GM23338 (cell line): ENCODE data around the gene TMEM14A. TPM values are rescaled to one million over a fixed set of nuclear protein-coding genes. Genes with fewer than 3 reads are reported as not detected.

Experiments
- ATAC-seq: fragments of 200-7000 bp; cut with Tn5 transposase; 3 replicates; pipeline ENCODE4 v1.9.1; 2020
- DNase-seq: peaks from one replicate; pipeline ENCODE4 v3.0.0-alpha.2; 2015; ENCODE audit warnings: low spot score
- H2AFZ ChIP-seq: fragments of 200-600 bp; sonication (generic); 2 replicates; pipeline ENCODE4 v1.8.0; 2016; ENCODE audit warnings: antibody characterized with exemption, mild to moderate bottlenecking, moderate library complexity
- H3F3A ChIP-seq: fragments of 200-600 bp; sonication (generic); replicated peaks from 2 replicates; pipeline ENCODE4 v1.8.0; 2017; ENCODE audit warnings: antibody characterized with exemption, mixed run types, low read depth
- H3K27ac ChIP-seq: fragments of 200-600 bp; sonication (generic); 2 replicates; pipeline ENCODE4 v1.6.1; 2016; ENCODE audit warnings: low read depth
- H3K27me3 ChIP-seq: fragments of 200-600 bp; sonication (generic); 2 replicates; pipeline ENCODE4 v1.8.0; 2016; ENCODE audit warnings: mild to moderate bottlenecking, mixed run types, moderate library complexity; ENCODE audit not compliant: insufficient read depth
- H3K36me3 ChIP-seq: fragments of 200-600 bp; sonication (generic); 2 replicates; pipeline ENCODE4 v1.8.0; 2016; ENCODE audit warnings: mild to moderate bottlenecking; ENCODE audit not compliant: insufficient read depth
- H3K4me1 ChIP-seq: fragments of 200-600 bp; sonication (generic); 2 replicates; pipeline ENCODE4 v1.8.0; 2016; ENCODE audit warnings: mild to moderate bottlenecking, moderate library complexity; ENCODE audit not compliant: insufficient read depth
- H3K4me2 ChIP-seq: fragments of 200-600 bp; sonication (generic); 2 replicates; pipeline ENCODE4 v1.7.1; 2017; ENCODE audit warnings: mixed run types
- H3K4me3 ChIP-seq: fragments of 200-600 bp; sonication (generic); 2 replicates; pipeline ENCODE4 v1.6.1; 2016; ENCODE audit warnings: mixed run types
- H3K79me2 ChIP-seq: fragments of 200-600 bp; sonication (generic); replicated peaks from 2 replicates; pipeline ENCODE4 v1.8.0; 2017; ENCODE audit warnings: mild to moderate bottlenecking; ENCODE audit not compliant: insufficient read depth
- H3K9me2 ChIP-seq: fragments of 200-600 bp; sonication (generic); 2 replicates; pipeline ENCODE4 v1.8.0; 2017; ENCODE audit not compliant: insufficient read depth
- H4K20me1 ChIP-seq: fragments of 200-600 bp; sonication (generic); replicated peaks from 2 replicates; pipeline ENCODE4 v1.8.0; 2017; ENCODE audit warnings: mild to moderate bottlenecking; ENCODE audit not compliant: insufficient read depth
- H3K27ac Mint-ChIP-seq: 2 replicates; pipeline ENCODE4 v1.8.0; 2020; ENCODE audit warnings: inconsistent platforms, mild to moderate bottlenecking, moderate library complexity, mixed read lengths
- H3K27me3 Mint-ChIP-seq: 3 replicates; pipeline ENCODE4 v1.8.0; 2022; ENCODE audit warnings: low read depth, mild to moderate bottlenecking, moderate library complexity, mixed read lengths, inconsistent platforms; ENCODE audit not compliant: insufficient read depth, poor library complexity
- H3K36me3 Mint-ChIP-seq: 3 replicates; pipeline ENCODE4 v1.8.0; 2021; ENCODE audit warnings: low read depth, mild to moderate bottlenecking, inconsistent platforms, moderate library complexity, mixed read lengths
- H3K4me1 Mint-ChIP-seq: 3 replicates; pipeline ENCODE4 v1.8.0; 2020; ENCODE audit warnings: mild to moderate bottlenecking, inconsistent platforms, mixed read lengths
- H3K4me3 Mint-ChIP-seq: 3 replicates; pipeline ENCODE4 v1.8.0; 2021; ENCODE audit warnings: moderate library complexity, mild to moderate bottlenecking, inconsistent platforms, mixed read lengths
- H3K9me3 Mint-ChIP-seq: 3 replicates; pipeline ENCODE4 v1.8.0; 2020; ENCODE audit warnings: moderate library complexity, mild to moderate bottlenecking, inconsistent platforms, mixed read lengths
- CREB1 ChIP-seq: fragments of 250-450 bp; sonication (Bioruptor Pico); IDR thresholded peaks from 2 replicates; pipeline ENCODE4 v1.5.0; 2020; ENCODE audit warnings: low read depth, mild to moderate bottlenecking, moderate library complexity
- EZH2phosphoT487 ChIP-seq: fragments of 200-600 bp; sonication (generic); IDR thresholded peaks from one replicate; pipeline ENCODE4 v1.8.1; 2018; ENCODE audit warnings: antibody characterized with exemption; ENCODE audit not compliant: unreplicated experiment
- JUNB ChIP-seq: IDR thresholded peaks from one replicate; pipeline ENCODE4 v1.6.1; 2016; ENCODE audit warnings: antibody characterized with exemption; ENCODE audit not compliant: unreplicated experiment
- POLR2AphosphoS5 ChIP-seq: IDR thresholded peaks from 2 replicates; pipeline ENCODE4 v1.6.1; 2016; ENCODE audit warnings: antibody characterized with exemption, low read depth
- polyA plus RNA-seq: library from polyadenylated mRNA; unstranded; fragments of >200 nt; fragmentation: Nextera tagmentation; extraction: Ambion mirVana; gene quantifications from 2 replicates; pipeline ENCODE4 v1.2.1, GENCODE V29; 2016
- total RNA-seq: library from RNA; depleted of rRNA; stranded (reverse); fragments of >200 nt; shearing (Covaris generic); gene quantifications from 2 replicates; pipeline ENCODE4 v1.2.3, GENCODE V29; 2014
- TF ChIP-seq, protein P1 (sequence below): fragments of 250-450 bp; sonication (Bioruptor Pico); IDR thresholded peaks from 2 replicates; pipeline ENCODE4 v1.5.0; 2020; ENCODE audit warnings: mild to moderate bottlenecking, moderate library complexity
- TF ChIP-seq, protein P2 (sequence below): IDR thresholded peaks from 2 replicates; pipeline ENCODE4 v1.6.1; 2016; ENCODE audit warnings: antibody characterized with exemption
- TF ChIP-seq, protein P3 (sequence below), 2 experiments: fragments of 200-600 bp in 1 of 2; sonication (generic) in 1 of 2; conservative IDR thresholded peaks; 2 replicates each; pipeline versions ENCODE4 v1.5.1 to v1.6.1; 2016 to 2017; ENCODE audit warnings: antibody characterized with exemption in 2 of 2, low read depth in 2 of 2, mild to moderate bottlenecking in 2 of 2, moderate library complexity in 1 of 2

Gene TMEM14A
- total and polyA plus RNA-seq, 2 experiments from 2014 or later, result 13.9 to 36.0 TPM

DNA sequence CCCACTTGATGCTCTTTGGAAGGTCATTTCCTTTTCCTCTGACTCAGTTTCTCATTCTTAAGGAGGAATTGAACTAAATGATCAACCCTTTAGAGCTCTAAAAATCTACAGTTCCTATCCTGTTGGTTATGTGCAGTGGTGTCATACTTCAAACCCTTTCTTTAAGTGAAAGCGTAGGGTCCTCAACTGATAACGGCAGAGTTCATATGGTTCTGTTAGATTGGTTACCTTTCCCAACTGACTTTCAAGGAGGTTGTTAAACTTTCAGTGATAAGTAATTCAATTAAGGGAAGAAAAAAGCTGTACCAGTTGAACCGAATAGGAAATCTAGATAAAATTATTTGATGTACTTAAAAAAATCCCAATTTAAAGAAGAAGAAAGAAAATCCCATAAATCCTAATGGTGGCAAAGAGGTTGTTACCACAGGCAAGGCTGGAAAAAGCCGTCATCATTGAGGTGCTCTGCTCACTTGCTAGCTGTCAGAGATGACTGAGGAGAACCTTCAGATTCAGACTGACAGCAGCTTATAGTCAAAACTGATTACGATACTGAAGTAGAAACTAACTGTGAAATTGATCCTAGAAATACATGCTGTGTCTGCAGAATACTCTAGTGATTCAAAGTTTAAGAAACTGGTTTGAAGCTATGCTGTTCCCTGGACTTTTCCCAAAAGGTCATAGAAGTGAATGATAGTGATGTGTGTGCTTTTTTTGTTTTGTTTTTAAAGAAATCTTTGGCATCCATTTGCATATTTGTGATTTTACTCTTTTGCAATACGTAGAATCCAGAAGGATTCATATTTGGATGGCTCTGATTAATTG is 16.2 kb downstream of the TMEM14A start:
- H3K4me1 Mint-ChIP-seq, result peaks cover 5% of the 10 kb centered on the region; the same call in 2 of the 3 replicates
- Histone ChIP-seq H3K79me2 (no peaks in the 10 kb centered on the region), H3K4me3 (no peak overlapping the region), H3K4me1 (no peaks in the 10 kb centered on the region), H4K20me1 (no peaks in the 10 kb centered on the region), H3K27me3 (no peaks in the 10 kb centered on the region), H3F3A (no peaks in the 10 kb centered on the region), H2AFZ (no peak overlapping the region), H3K36me3 (peaks cover 5% of the 10 kb centered on the region; the same call in 1 of the 2 replicates), H3K27ac (no peak overlapping the region), H3K4me2 (no peak overlapping the region), H3K9me2 (no peaks in the 10 kb centered on the region)
- TF ChIP-seq, protein P1, sequence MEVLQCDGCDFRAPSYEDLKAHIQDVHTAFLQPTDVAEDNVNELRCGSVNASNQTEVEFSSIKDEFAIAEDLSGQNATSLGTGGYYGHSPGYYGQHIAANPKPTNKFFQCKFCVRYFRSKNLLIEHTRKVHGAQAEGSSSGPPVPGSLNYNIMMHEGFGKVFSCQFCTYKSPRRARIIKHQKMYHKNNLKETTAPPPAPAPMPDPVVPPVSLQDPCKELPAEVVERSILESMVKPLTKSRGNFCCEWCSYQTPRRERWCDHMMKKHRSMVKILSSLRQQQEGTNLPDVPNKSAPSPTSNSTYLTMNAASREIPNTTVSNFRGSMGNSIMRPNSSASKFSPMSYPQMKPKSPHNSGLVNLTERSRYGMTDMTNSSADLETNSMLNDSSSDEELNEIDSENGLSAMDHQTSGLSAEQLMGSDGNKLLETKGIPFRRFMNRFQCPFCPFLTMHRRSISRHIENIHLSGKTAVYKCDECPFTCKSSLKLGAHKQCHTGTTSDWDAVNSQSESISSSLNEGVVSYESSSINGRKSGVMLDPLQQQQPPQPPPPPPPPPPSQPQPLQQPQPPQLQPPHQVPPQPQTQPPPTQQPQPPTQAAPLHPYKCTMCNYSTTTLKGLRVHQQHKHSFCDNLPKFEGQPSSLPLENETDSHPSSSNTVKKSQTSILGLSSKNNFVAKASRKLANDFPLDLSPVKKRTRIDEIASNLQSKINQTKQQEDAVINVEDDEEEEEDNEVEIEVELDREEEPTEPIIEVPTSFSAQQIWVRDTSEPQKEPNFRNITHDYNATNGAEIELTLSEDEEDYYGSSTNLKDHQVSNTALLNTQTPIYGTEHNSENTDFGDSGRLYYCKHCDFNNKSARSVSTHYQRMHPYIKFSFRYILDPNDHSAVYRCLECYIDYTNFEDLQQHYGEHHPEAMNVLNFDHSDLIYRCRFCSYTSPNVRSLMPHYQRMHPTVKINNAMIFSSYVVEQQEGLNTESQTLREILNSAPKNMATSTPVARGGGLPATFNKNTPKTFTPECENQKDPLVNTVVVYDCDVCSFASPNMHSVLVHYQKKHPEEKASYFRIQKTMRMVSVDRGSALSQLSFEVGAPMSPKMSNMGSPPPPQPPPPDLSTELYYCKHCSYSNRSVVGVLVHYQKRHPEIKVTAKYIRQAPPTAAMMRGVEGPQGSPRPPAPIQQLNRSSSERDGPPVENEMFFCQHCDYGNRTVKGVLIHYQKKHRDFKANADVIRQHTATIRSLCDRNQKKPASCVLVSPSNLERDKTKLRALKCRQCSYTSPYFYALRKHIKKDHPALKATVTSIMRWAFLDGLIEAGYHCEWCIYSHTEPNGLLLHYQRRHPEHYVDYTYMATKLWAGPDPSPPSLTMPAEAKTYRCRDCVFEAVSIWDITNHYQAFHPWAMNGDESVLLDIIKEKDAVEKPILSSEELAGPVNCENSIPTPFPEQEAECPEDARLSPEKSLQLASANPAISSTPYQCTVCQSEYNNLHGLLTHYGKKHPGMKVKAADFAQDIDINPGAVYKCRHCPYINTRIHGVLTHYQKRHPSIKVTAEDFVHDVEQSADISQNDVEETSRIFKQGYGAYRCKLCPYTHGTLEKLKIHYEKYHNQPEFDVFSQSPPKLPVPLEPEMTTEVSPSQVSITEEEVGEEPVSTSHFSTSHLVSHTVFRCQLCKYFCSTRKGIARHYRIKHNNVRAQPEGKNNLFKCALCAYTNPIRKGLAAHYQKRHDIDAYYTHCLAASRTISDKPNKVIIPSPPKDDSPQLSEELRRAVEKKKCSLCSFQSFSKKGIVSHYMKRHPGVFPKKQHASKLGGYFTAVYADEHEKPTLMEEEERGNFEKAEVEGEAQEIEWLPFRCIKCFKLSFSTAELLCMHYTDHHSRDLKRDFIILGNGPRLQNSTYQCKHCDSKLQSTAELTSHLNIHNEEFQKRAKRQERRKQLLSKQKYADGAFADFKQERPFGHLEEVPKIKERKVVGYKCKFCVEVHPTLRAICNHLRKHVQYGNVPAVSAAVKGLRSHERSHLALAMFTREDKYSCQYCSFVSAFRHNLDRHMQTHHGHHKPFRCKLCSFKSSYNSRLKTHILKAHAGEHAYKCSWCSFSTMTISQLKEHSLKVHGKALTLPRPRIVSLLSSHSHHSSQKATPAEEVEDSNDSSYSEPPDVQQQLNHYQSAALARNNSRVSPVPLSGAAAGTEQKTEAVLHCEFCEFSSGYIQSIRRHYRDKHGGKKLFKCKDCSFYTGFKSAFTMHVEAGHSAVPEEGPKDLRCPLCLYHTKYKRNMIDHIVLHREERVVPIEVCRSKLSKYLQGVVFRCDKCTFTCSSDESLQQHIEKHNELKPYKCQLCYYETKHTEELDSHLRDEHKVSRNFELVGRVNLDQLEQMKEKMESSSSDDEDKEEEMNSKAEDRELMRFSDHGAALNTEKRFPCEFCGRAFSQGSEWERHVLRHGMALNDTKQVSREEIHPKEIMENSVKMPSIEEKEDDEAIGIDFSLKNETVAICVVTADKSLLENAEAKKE, result no peak
- TF ChIP-seq CREB1 (CRISPR knock-in tag), result no peak
- TF ChIP-seq, protein P2, sequence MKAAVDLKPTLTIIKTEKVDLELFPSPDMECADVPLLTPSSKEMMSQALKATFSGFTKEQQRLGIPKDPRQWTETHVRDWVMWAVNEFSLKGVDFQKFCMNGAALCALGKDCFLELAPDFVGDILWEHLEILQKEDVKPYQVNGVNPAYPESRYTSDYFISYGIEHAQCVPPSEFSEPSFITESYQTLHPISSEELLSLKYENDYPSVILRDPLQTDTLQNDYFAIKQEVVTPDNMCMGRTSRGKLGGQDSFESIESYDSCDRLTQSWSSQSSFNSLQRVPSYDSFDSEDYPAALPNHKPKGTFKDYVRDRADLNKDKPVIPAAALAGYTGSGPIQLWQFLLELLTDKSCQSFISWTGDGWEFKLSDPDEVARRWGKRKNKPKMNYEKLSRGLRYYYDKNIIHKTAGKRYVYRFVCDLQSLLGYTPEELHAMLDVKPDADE, result no peak
- TF ChIP-seq JUNB, result no peak
- no peak for TF ChIP-seq EZH2phosphoT487
- TF ChIP-seq, protein P3, sequence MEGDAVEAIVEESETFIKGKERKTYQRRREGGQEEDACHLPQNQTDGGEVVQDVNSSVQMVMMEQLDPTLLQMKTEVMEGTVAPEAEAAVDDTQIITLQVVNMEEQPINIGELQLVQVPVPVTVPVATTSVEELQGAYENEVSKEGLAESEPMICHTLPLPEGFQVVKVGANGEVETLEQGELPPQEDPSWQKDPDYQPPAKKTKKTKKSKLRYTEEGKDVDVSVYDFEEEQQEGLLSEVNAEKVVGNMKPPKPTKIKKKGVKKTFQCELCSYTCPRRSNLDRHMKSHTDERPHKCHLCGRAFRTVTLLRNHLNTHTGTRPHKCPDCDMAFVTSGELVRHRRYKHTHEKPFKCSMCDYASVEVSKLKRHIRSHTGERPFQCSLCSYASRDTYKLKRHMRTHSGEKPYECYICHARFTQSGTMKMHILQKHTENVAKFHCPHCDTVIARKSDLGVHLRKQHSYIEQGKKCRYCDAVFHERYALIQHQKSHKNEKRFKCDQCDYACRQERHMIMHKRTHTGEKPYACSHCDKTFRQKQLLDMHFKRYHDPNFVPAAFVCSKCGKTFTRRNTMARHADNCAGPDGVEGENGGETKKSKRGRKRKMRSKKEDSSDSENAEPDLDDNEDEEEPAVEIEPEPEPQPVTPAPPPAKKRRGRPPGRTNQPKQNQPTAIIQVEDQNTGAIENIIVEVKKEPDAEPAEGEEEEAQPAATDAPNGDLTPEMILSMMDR (conservative IDR thresholded peaks at IDR 0.05; ENCODE audit: low read depth in 2 of 2), result no peak
- TF ChIP-seq POLR2AphosphoS5, result no peak
- H3K27me3 Mint-ChIP-seq, result peaks cover 4% of the 10 kb centered on the region
- peaks cover 4% of the 10 kb centered on the region; the same call in 2 of the 3 replicates for H3K36me3 Mint-ChIP-seq
- ATAC-seq, result no peak
- no peaks in the 10 kb centered on the region for H3K9me3 Mint-ChIP-seq
- DNase-seq, result no peak
- no peak overlapping the region for H3K4me3 Mint-ChIP-seq
- H3K27ac Mint-ChIP-seq, result no peak overlapping the region
